8988T (cell line): Measurements from ENCODE around the gene AVPR1A.

Source experiments
- DNase-seq: peaks from one replicate; pipeline ENCODE4 v3.0.0; 2011

Gene AVPR1A

DNA sequence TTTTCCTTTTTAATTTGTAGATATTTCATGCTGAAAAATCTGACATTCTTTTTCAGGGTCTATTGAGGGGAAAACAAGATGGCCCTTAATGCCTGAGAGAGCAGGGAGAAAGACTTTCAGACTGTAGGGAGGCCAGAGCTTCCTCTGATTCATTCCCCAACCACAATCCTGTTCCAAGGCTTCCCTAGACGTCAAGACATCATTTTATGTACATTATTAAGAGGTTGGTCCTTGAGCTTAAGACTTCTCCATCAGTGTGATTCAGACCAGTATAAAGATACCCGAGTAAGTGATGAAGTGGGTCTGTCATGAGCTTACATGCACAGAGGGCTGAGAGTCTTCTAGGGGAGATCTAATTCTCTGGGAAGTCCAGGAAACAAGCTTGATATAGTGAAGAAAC is 57.3 kb downstream of the AVPR1A start:
- DNase-seq = no peak

DNA sequence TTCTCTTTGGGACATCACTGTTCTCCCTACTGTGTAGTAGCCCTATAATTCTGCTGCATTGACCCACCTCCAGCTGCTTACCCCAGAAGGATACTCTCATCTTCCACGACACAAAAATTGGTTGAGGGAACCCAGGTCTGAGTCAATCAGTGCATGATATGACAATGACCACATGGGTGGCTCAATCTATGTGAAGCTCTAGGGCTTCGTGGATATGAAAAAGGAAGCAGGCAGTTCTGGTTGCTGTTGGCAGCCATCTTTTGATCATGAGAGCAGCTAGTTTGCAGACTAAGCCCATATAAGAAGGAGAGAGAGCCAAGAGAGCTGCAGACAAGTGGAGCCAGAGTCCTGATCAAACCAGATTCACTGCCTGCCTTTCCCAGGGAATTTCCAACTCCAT is 57.9 kb downstream of the AVPR1A start:
- no peak for DNase-seq
